Activated T-helper 1 cell treated with Interleukin-2 at 50 U/mL for 16 hours (primary cell): Measurements from ENCODE around the gene UBAC2.

Experiments used
- DNase-seq: peaks from one replicate; pipeline ENCODE4 v3.0.0-alpha.2; 2020; ENCODE audit warnings: low read depth

The UBAC2 gene

DNA sequence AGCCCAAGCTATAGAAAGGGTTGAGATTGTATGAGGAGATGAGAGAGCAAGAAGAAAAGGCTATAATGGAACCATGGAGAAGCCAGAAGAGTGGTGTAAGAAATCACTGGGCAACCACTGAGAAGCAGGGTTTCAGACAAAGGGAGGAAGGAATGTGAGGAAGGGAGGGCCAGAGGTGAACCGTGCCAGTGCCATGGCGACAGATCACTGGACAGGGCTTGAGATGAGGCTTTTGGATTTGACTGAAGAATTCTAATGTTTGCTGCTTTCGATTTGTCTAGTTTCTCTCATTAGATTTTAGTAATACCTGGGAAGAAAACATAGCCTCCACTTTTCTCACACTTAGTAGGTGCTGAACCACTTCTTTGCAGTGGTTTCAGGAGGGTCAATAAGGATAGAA lies 112.8 kb downstream of the UBAC2 start:
- DNase-seq: no peak

DNA sequence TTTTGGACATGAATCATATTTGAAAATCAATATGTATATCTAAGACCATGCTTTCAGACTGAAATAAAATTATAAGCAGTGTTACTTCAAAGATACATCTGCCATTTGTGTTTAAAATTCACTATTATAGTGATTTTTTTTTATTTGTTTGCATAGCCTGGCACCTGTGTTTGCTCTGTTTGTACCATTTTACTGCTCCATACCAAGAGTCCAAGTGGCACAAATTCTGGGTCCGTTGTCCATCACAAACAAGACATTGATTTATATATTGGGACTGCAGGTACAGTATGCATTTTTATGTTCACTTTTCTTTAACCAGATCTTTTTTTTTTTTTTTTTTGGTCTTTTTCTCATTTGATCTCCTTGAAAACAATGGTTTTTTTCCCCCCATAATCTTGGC lies 113.3 kb downstream of the UBAC2 start:
- no peak for DNase-seq

DNA sequence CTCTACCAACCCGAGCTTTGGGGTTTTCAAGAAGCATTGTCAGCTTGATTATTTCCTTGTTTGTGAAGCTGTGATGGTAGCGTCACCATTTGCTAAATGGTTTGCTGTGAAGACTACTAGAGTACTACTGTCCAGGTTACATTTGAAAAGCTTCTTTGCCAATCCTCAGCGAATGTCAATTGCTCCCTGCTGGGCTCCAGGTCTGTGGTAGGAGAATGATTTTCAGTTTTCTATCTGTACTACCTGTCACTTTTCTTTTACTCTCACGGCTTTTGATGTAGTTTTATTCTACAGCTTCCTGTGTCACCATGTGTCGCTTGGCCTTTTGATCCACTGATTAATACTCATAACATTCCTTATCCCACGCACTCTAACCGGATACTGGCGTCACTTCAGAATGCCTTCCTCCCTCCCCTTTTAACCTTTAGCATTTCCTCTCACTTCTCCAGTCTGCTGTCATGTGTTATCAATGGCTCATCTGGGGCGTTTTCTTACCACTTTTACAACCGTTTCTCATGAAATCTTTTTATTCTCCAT lies 114.1 kb downstream of the UBAC2 start:
- DNase-seq: no peak

DNA sequence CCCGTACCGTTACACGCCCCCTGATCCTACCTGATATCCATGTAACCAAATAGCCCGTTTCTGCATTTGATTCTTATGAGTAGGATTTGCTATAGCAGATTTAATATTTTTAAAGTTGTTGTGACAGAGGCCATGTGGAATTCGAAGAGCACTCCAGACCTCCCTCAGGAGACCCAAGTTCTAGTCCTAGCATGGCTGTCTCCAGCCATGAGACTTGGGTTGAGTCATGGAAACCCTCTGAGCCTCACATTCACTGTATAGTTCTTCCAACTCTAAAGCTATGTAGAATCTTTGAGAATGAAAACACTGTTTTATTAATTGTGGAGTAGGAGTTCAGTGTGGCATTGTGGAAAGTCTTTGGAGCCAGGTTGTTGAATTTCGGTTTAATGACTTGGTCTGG lies 114.5 kb downstream of the UBAC2 start:
- DNase-seq: no peak

DNA sequence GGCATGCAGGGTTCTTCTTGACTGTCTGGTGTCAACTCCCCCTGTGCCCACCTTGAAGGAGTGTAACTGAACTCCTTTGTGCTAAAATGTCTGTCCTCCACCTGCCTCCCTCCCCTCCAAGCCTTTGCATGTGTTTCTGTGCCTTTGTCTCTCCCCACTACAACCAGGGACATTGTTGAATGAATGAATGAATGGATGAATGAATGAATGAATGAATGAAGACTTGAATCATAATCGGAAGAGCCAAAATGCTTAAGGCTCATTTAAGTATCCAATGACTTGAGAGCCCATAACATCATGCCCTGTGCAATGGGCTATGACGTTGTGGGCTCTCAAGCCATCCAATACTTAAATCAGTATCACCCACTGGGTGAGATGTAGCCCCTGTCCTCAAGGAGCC lies 115.6 kb downstream of the UBAC2 start:
- no peak for DNase-seq

DNA sequence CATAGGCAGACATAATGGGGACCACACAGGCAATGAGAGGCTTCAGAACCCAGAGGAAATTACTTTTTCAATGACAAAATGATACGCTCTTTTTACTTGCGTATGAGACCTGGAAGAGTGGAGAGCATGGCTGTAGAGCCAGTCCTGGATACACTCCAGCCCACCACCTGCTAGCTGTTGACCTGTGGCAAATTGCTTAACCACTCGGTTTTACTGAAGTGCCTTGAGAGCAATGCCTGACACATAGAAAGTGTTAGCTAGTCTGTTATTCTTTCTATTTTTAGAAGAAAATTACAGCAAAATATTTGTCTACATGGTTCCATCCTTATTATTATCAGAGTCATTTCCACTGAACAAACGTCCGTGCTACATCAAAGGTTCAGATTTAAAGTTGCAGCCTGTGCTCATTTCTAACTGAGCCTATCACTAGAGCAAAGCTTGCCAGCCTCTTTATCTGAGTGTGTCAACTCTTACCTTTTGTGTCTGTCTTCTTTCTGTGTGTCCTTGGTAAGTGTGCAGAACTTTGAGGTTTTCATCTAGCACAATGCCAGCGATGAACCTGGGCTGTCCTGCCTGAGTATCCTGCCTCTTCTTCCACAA lies 116.1 kb downstream of the UBAC2 start:
- no peak for DNase-seq

DNA sequence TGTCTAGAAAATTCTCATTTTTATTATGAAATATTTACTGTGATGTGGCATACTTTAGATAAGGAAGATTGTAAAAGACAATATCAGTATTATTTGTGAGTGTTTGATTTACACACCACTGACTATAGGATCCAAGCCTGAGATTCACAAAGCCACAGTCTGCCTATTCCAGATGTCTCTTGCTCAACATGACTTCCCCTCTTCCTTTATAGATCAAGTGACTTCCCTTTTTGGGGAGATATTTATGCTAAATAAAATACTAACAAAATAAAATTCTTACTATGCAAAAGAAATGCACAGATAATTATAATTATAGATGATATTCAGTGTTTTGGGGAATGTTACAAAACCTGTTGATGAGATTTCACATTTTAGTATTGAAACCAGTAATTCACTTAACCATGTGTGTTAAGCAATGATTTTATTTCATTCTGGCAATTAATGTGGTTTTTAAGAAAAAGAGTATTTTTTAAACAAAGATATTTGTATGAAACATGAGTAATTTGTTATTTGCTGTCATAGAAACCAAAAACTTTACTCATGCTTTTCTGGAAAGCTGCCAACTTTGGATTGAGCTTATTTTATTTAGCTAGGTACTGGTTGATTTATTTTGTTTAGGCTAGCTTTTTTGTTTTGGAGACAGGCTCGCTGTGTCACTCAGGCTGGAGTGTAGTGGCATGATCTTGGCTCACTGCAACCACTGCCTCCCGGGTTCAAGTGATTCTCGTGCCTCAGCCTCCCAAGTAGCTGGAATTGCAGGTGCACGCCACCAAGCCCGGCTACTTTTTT lies 120.2 kb downstream of the UBAC2 start:
- DNase-seq: no peak

DNA sequence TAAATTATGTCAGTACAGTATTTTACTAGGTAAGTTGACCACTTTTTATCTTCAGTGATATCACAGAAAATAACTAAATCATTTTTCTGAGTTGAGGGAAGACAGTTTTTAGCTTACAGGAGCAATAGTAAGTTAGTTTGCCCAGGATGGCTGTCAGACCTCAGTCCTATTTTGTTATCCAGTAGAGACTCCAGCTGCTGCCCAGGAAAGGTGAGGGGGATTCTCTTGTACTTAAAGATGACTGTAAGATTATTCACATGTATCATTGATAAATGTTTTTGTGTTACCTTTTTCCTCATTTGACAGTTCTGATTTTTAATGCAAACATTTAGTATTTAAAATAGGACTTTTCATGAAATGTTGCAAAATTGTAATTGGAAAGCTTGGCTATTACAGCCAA lies 121.1 kb downstream of the UBAC2 start:
- no peak for DNase-seq

DNA sequence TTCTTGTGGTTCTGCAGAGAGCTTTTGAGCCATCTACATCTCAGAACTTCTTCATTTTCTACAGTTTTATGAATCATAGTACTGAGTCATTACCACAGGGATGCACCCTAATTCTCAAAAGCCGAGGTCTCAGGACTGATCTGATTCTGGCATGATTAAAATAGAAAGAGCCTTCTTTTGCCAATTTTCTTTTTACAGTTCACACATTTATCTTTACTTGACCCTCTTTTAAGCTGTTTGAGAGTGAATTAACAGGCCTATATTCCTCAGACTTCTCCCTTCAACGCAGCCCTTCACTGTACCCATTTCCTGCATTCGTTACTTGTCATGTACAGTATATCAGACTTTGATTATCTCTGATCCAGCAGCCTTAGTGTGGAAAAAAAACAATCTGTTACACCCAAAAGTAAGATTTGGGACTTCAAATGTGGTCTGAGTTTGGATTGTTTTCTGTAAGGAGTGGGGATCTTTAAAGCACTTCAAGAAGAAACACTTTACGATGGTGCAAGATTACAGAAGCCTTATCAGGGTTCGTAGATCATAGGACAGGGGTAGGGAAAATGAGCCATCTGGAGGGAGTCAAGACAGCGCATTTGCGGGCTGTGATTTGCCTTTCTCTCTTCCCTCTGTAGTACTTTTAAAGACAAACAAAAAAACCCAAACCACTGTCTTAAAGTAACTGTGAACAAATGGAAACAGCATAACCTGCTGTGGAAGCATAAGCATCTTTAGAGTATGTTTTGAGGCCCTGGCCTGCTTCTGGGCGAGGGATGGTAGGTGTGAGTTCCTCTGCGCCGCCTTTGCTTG lies 121.8 kb downstream of the UBAC2 start:
- DNase-seq: no peak

DNA sequence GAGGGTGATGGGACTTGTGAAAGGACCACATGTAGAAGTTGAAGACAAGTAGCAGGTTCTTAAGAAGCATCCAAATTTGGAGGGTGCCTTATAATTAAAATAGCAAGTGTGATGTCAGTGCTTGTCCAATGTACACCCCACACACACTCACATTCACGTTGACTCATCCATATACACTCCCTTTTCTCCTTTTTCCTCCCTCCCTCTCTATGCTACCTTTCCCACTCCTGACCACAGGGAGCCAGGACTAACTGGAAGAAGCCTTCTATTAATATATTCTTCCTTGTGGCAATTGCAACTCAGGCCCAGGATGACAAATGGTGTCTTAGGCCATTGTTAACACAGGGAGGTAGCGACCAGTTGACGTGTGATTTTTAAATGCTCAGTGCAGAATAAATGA lies 122.8 kb downstream of the UBAC2 start:
- DNase-seq: no peak

DNA sequence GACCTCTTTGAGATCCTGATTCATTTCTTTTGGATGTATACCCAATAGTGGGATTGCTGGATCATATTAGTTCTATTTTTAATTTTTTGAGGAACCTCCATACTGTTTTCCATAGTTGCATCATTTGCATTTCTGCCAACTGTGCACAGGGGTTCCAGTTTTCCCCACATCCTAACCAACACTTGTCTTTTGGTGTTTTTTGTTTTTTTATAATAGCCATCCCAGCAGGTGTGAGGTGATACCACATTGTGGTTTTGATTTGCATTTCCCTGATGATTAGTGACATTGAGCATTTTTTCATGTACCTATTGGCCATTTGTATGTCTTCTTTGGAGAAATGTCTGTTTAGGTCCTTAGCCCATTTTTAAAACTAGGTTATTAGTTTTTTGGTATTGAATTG lies 125.4 kb downstream of the UBAC2 start:
- no peak for DNase-seq

DNA sequence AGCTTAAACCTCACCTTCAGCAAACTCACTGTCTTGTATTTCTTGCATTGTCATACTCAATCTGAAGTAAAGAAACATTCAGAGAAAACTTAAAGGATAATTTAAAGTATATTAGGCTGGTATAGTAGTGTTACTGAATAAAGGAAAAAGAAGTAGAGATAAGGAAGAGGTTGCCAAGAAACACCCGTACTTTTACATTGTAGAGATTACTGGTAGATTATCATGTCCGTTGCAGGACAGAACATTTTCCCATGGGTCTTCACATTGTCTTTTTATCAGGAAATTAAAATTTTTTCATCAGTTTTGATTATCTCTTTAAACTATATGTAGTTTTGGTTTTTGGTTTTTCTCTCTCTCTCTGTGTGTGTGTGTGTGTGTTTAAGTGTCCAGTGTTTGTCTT lies 126.5 kb downstream of the UBAC2 start:
- DNase-seq: no peak

DNA sequence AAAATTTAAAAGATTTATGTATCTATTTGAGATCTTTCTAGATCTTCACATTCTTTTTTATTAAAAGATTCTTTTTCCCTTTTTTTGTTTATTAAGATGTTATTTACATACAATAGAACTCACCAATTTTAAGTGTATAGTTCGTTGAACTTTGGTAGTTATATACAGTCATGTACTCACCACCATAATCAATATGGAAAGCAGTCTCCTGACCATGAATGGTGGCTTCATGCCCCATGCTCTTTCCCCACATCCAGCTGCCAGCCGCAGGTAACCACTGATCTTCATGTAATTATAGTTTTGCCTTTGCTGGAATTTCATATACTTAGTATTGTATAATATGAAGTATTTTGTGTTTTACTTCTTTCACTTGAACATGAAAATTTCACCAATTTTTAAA lies 127.1 kb downstream of the UBAC2 start:
- no peak for DNase-seq

DNA sequence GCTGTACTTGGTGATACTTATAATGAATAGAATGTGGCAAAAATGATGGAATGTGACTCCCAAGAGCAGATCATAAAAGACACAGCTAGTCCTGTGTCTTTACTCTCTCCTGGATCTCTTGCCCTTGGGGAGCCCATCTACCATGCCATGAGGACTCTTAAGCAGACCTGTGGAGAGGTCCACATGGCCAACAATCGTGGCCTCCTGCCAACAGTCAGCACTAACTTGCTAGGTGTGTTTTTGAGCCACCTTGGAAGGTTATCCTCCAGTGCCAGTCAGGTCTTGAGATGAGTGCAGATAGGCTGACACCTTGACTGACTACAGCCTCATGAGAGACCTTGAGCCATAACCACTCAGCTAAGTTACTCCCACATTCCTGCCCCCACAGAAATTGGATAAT lies 128.8 kb downstream of the UBAC2 start:
- no peak for DNase-seq

DNA sequence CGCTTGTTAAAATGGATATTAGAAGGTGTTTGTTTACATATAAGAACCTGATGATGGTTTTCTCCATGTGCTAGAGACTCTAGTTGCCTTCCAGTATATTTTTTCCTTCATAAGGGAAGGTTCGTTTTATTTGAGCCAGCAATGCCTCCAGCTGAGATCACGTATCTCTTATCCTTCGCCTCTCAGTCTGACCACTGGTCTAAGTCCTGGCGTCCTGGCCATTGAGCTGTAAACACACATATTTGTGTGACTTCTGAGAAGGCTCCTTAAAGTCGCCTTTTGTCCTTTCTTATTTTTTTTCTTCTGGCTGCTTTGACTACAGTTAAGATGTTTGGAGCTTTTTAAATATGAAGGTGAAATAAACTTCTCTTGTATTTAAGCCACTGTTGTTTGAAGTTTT lies 130.3 kb downstream of the UBAC2 start:
- no peak for DNase-seq

DNA sequence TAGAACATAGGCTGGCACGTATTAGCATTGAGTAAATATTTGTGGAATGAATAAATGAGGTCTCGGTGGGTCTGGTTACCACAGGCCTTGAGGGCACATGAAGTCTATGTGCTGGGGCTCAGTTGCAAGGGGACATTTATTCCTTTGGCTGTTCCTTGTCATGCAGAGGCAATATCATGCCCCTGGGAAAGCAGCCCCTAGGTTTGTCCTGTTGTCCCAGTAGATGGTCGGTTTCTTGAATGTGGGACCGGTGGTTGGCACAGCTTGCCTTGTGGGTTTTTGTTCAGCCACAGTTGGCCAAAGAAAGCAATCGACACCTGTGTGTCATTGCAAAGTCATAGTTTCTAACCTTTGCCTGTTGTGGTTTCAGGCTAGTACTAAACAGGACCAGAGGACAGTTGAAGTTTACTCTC lies 131.2 kb downstream of the UBAC2 start:
- no peak for DNase-seq

DNA sequence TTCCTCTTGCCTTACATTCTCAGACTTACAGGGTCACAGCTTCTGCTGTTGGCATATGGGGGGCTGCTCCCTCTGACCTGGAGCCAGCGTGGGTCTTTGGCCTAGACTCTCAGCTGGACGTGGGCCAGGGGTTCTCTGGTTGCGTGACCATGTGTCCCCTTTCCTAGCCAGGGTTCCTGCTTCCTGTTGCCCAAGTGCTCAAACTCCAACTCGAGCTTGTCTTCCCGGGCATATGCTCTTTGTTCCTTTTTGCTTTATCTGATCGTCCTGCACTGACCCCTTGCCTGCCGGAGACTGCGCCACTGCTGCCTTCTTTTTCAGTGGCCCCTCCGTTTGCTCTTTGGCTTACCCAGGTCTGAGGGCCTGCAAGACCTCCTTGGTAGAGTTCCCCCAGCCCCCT lies 131.8 kb downstream of the UBAC2 start:
- no peak for DNase-seq

DNA sequence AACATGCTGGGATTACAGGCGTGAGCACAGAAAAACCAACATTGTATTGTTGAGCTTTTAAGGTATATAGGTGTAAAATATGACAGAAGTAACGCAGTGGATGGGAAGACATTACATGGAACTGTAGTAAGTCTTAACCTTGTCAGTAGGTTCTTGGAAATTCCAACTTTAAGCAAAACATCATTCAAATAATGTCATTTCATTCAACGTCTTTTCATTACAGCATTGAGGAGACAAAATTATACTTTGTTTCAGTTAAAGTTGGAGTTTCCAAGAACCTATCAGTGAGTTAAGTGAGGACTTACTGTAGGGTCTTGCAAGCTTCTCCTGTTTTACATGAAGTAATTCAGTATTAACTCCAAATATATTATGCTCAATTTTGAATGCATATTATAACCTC lies 133.6 kb downstream of the UBAC2 start:
- no peak for DNase-seq

DNA sequence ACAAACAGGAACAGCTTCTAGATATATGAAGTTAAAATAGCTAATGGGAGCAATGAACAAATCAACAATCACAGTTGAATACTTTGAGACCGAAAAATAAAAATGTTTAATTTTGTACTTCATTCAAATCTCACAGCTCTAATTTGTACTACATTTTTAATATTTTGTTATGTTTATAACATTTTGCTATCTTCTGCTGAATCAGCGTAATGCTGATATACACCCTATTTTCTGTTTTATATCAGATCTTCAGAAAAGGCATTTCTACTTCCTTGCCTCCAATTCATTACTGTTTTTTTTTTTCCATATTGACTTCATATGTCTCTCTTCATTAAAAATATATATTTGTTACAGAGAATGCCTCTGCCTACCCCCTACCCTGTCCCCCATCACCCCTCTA lies 134.4 kb downstream of the UBAC2 start:
- no peak for DNase-seq

DNA sequence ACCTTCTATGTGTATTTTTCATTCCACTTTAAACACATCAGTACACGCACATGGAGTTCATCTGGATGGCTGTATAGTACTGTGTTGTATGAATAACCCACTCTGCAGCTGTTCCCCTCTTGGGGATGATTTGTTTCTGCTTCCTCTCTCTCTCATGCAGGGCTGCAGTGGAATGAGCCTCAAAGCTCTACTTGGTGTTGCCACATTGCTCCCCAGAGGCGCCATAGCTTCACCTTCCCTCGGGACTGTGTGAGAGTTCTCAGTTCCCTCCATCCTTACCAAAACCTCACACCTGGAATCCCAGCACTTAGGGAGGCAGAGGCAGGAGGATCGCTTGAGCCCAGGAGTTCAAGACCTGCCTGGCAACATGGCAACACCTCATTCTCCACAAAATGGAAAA lies 134.9 kb downstream of the UBAC2 start:
- no peak for DNase-seq

DNA sequence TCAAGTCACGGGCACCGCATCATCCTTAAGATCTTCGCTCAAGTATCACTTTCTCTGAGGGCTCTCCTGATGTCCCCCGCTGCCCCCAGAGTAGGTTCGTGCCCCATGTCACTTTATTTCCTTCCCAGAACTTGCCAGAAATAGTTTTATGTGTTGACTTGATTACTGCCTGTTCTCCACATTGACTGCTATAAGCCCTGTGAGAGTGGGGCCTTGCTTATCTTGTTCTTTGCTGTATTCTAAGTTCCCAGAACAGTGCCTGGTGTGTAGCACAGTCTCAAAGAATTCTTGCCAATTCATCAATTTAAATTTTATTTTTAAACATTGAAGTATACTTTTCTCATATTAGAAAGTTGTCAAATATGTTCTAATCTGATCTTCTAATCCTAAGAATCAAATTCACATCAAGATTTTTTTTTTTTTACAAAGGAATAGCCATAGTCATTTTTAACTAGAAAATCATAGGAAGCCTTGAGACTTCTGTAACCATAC lies 138.6 kb downstream of the UBAC2 start:
- no peak for DNase-seq

DNA sequence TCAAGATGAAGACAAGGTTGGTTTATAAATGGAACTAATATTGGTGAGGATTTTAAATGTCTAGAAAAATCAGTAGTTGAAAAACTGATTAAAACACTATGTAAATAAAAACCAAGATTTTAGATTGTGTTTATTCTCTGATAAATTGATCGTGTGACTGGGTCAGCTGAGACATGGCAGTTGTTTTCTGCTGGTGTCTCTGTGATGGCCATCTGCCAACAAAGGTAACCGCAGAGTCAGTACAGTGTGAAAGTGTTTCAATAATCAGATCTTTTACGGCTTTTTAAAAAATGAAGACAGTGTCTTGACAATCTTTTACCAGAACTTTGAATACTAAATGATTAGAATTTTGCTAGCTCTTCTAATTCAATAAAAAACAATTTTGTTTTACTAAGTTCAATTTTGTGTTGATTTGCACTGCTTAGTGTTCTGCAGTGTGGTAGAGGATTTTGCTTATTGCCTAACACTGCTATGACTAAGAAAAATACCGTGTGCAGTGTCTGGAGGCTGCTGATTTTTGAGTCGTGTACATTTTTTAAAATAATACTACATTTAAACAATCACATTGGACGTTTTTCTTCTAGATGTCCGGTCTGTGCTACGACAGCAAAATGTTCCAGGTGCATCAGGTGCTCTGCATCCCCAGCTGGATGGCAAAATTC lies 139.2 kb downstream of the UBAC2 start:
- DNase-seq: peak; percentile 42
